B cell (primary cell): ENCODE data around the gene NEUROG3. TPM values are rescaled to one million over a fixed set of nuclear protein-coding genes. Genes with fewer than 3 reads are reported as not detected.

Experiments used
- ATAC-seq: fragments of 200-7000 bp; cut with Tn5 transposase; one replicate; pipeline ENCODE4 v1.10.0; 2021; ENCODE audit warnings: low read depth, mild to moderate bottlenecking, moderate number of reproducible peaks, moderate library complexity
- CTCF ChIA-PET: fragments of 350-600 bp; sonication (Branson Sonifier 250); formaldehyde crosslinking; loops from one replicate; lab custom pipeline; 2021; ENCODE audit warnings: antibody characterized with exemption, inconsistent platforms; lab: Charles Lee
- POLR2A ChIA-PET: fragments of 350-600 bp; sonication (Branson Sonifier 250); formaldehyde crosslinking; loops from one replicate; lab custom pipeline; 2021; ENCODE audit warnings: antibody characterized with exemption; lab: Charles Lee
- DNase-seq: peaks from one replicate; pipeline ENCODE4 v3.0.0; 2013
- H2AFZ ChIP-seq: 2 replicates; pipeline ENCODE4 v1.6.1; 2012; ENCODE audit warnings: mild to moderate bottlenecking, low read depth, low read length; ENCODE audit not compliant: insufficient read depth, poor library complexity, severe bottlenecking
- H3K27ac ChIP-seq, 2 donors: 1 replicate in 1 of 2; 2 replicates in 1 of 2; pipeline ENCODE4 v1.5.1; 2012 to 2013; ENCODE audit warnings: low read length in 2 of 2, mild to moderate bottlenecking in 2 of 2, moderate library complexity in 1 of 2
- H3K27me3 ChIP-seq, 4 experiments: fragments of 200-600 bp in 1 of 4; sonication (generic) in 1 of 4; replicated peaks in 1 of 4; 1 replicate in 2 of 4; 2 replicates in 2 of 4; pipeline versions ENCODE4 v1.6.1 to v1.7.0; 2013 to 2016; ENCODE audit warnings: low read length in 3 of 4, mild to moderate bottlenecking in 2 of 4, mixed read lengths in 1 of 4, moderate library complexity in 1 of 4; ENCODE audit not compliant: insufficient read depth in 4 of 4, control insufficient read depth in 3 of 4; ENCODE audit errors: control extremely low read depth in 1 of 4
- H3K36me3 ChIP-seq, 2 experiments: replicated peaks in 1 of 2; 1 replicate in 1 of 2; 2 replicates in 1 of 2; pipeline versions ENCODE4 v1.6.1 to v1.7.1; 2013; ENCODE audit warnings: low read length in 1 of 2; ENCODE audit not compliant: insufficient read depth in 2 of 2, control insufficient read depth in 1 of 2; ENCODE audit errors: control extremely low read depth in 1 of 2, extremely low read depth in 1 of 2
- H3K4me1 ChIP-seq, 2 donors: fragments of 200-600 bp in 1 of 2; sonication (generic) in 1 of 2; 1 replicate in 1 of 2; 2 replicates in 1 of 2; pipeline versions ENCODE4 v1.5.1 to v1.6.1; 2013 to 2017; ENCODE audit warnings: low read length in 2 of 2; ENCODE audit not compliant: control insufficient read depth in 2 of 2, insufficient read depth in 2 of 2
- H3K4me2 ChIP-seq: replicated peaks from 2 replicates; pipeline ENCODE3; 2012; ENCODE audit warnings: mild to moderate bottlenecking, low read depth, low read length; ENCODE audit not compliant: poor library complexity, severe bottlenecking
- H3K4me3 ChIP-seq, 5 experiments: fragments of 200-600 bp in 1 of 5; sonication (generic) in 1 of 5; 1 replicate in 3 of 5; 2 replicates in 2 of 5; pipeline versions ENCODE4 v1.5.1 to v1.7.0; 2011 to 2016; ENCODE audit warnings: low read length in 4 of 5, mild to moderate bottlenecking in 4 of 5, low read depth in 2 of 5, control low read depth in 1 of 5, moderate library complexity in 1 of 5; ENCODE audit not compliant: insufficient read depth in 1 of 5; ENCODE audit errors: control extremely low read depth in 1 of 5, extremely low read depth in 1 of 5
- H3K79me2 ChIP-seq: fragments of 200-600 bp; sonication (generic); one replicate; pipeline ENCODE4 v1.6.0; 2016; ENCODE audit warnings: low read length; ENCODE audit not compliant: control insufficient read depth, insufficient read depth
- H3K9ac ChIP-seq: fragments of 200-600 bp; sonication (generic); 2 replicates; pipeline ENCODE4 v1.6.1; 2017; ENCODE audit warnings: mild to moderate bottlenecking, low read length, moderate library complexity
- H3K9me3 ChIP-seq, 3 donors: one replicate each; pipeline versions ENCODE4 v1.6.1 to v1.7.1; 2013; ENCODE audit warnings: low read length in 2 of 3; ENCODE audit not compliant: control insufficient read depth in 2 of 3, insufficient read depth in 1 of 3; ENCODE audit errors: control extremely low read depth in 1 of 3
- H4K20me1 ChIP-seq: 2 replicates; pipeline ENCODE4 v1.6.0; 2012; ENCODE audit warnings: mild to moderate bottlenecking, low read length; ENCODE audit not compliant: insufficient read depth, control insufficient read depth, poor library complexity, severe bottlenecking
- H3K27ac Mint-ChIP-seq: one replicate; pipeline ENCODE4 v1.8.0; 2021; ENCODE audit warnings: mixed read lengths
- H3K27me3 Mint-ChIP-seq: one replicate; pipeline ENCODE4 v1.8.0; 2021; ENCODE audit warnings: mixed read lengths
- H3K4me1 Mint-ChIP-seq: one replicate; pipeline ENCODE4 v1.8.0; 2021; ENCODE audit warnings: mixed read lengths
- H3K4me3 Mint-ChIP-seq: one replicate; pipeline ENCODE4 v1.8.0; 2021; ENCODE audit warnings: mixed read lengths
- H3K9me3 Mint-ChIP-seq: one replicate; pipeline ENCODE4 v1.8.0; 2022; ENCODE audit warnings: mixed read lengths; ENCODE audit not compliant: insufficient read depth
- CTCF ChIP-seq: fragments of 200-600 bp; IDR thresholded peaks from one replicate; pipeline ENCODE4 v1.8.0; 2022; ENCODE audit warnings: antibody characterized with exemption, mild to moderate bottlenecking
- EZH2 ChIP-seq: IDR thresholded peaks from 2 replicates; pipeline ENCODE4 v1.6.1; 2012; ENCODE audit warnings: borderline replicate concordance, low read depth, mild to moderate bottlenecking, moderate library complexity, low read length; ENCODE audit not compliant: insufficient read depth, poor library complexity, severe bottlenecking
- WGBS: methylation state at CpG from one replicate; pipeline ENCODE4 v1.1.5; 2013; ENCODE audit warnings: missing lambda C conversion rate; ENCODE audit not compliant: insufficient coverage; 5-methylcytosine and 5-hydroxymethylcytosine counted together
- intact Hi-C: fragments of 100-400 bp; cut with micrococcal nuclease; formaldehyde crosslinking; loops from one replicate; pipeline ENCODE4 v1.10.0; 2022
- polyA plus RNA-seq: library from polyadenylated mRNA; depleted of rRNA; stranded (reverse); fragments of >200 nt; gene quantifications from 2 replicates; pipeline ENCODE4 v1.2.3, GENCODE V29; 2012
- total RNA-seq, 2 donors: library from RNA; stranded (reverse); fragments of 120-200 nt in 1 of 2; gene quantifications; 1 replicate in 1 of 2; 2 replicates in 1 of 2; pipeline versions ENCODE4 v1.2.3 to v1.2.4, GENCODE V29; 2013 to 2022

The NEUROG3 gene
- total and polyA plus RNA-seq, 2 donors (not counting 1 experiment from before 2014, with no cell fraction given) = not detected

DNA sequence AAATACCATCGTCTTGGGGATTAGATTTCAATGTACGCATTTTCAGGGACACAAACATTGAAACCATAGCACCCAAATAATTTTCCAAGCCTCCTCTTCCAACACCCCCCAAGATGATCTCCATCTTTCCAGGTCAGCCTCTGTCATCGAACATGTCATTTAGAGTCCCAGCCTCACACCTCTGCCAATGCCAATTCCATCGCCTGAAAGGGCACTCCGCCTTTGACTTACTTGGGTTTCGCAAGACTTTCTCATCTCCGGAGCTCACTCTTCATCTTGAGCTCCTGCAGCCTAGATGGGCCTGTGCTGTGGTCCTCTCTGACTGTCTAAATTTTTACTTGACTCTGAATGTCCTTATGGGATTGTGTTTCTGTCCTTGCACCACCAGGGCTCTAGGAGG is 46.4 kb upstream of the NEUROG3 start:
- ATAC-seq = no peak
- H3K4me1 ChIP-seq = no peaks in the 10 kb centered on the region
- H3K27me3 ChIP-seq = peaks cover 0 to 23% (median 10%) of the 10 kb centered on the region in 4 experiments
- H3K9me3 ChIP-seq = peaks cover 5 to 13% (median 7%) of the 10 kb centered on the region in 3 donors
- DNase-seq = no peak
- no peak overlapping the region for H3K9ac ChIP-seq
- WGBS = 96% methylated on average over 7 of the region's 7 CpGs
- intact Hi-C loops = no loop called here
- H3K4me3 Mint-ChIP-seq = no peak overlapping the region
- peaks cover 9% of the 10 kb centered on the region for H3K9me3 Mint-ChIP-seq
- H3K4me1 Mint-ChIP-seq = peaks cover 4% of the 10 kb centered on the region
- no peak overlapping the region for H3K4me3 ChIP-seq
- H3K27ac Mint-ChIP-seq = no peak overlapping the region
- CTCF ChIA-PET = interaction anchor here (1.1 kb wide), 1 partner anchor 19 kb away, joined by 5 read pairs; no protein-coding TSS in a partner anchor
- TF ChIP-seq CTCF (no peak), EZH2 (no peak)
- H3K27me3 Mint-ChIP-seq = peaks cover 61% of the 10 kb centered on the region
- no peak overlapping the region for H3K27ac ChIP-seq
- POLR2A ChIA-PET = no interaction called here
- no peaks in the 10 kb centered on the region for H3K79me2 ChIP-seq
- no peak overlapping the region for H2AFZ ChIP-seq
- no peaks in the 10 kb centered on the region for H3K36me3 ChIP-seq
- no peak overlapping the region for H3K4me2 ChIP-seq
- H4K20me1 ChIP-seq = no peaks in the 10 kb centered on the region

- Histone ChIP-seq H3K36me3 (no peaks in the 10 kb centered on the region), H2AFZ (no peak overlapping the region), H3K9me3 (peaks cover 7 to 13% (median 8%) of the 10 kb centered on the region in 3 donors), H3K4me1 (peaks cover 0 to 5% of the 10 kb centered on the region in 2 donors), H3K27ac (no peak overlapping the region), H3K79me2 (no peaks in the 10 kb centered on the region), H3K4me3 (no peak overlapping the region), H3K9ac (no peak overlapping the region), H3K4me2 (no peak overlapping the region), H4K20me1 (no peaks in the 10 kb centered on the region), H3K27me3 (peaks cover 0 to 23% (median 11%) of the 10 kb centered on the region in 4 experiments)
- ATAC-seq (no peak), DNase-seq (no peak)
- Mint-ChIP-seq H3K4me1 (peaks cover 8% of the 10 kb centered on the region), H3K9me3 (peaks cover 8% of the 10 kb centered on the region), H3K27ac (no peak overlapping the region), H3K4me3 (no peak overlapping the region), H3K27me3 (peaks cover 59% of the 10 kb centered on the region)
- intact Hi-C loops = no loop called here
- WGBS = 82% methylated on average over 2 of the region's 2 CpGs
- ChIA-PET CTCF (interaction anchor here (1.1 kb wide), 1 partner anchor 20 kb away, joined by 5 read pairs; no protein-coding TSS in a partner anchor), POLR2A (no interaction called here)
- no peak for TF ChIP-seq CTCF
- no peak for TF ChIP-seq EZH2
These were observed 45.5 kb upstream of the NEUROG3 start for GRCh38 chr10:69618746-69619145.
